Measurements from ENCODE around the gene TNFRSF25. TPM values are rescaled to one million over a fixed set of nuclear protein-coding genes. Genes with fewer than 3 reads are reported as not detected.

The TNFRSF25 gene
- polyA plus RNA-seq, 2 of the 4 experiments (the other 2 are of a cell fraction): 0.65 to 3.4 TPM

- TF ChIP-seq USF2 (IDR thresholded peaks at IDR 0.05) (no peak), CHD2 (IDR thresholded peaks at IDR 0.05; ENCODE audit: low read length, partially characterized antibody) (no peak), KDM1A (IDR thresholded peaks at IDR 0.05; ENCODE audit: low read depth) (no peak), BCL3 (IDR thresholded peaks at IDR 0.05) (no peak)
Observed at GRCh38 chr1:6425658-6426057, 40.3 kb downstream of the TNFRSF25 start (continued).

- no peak for FAIRE-seq
- H3K27ac ChIP-seq: peak within 1 kb of the TSS in 1 of 2 experiments; percentile 48; a peak in 2 of 6 replicates
- 81% methylated on average over 6 of the region's 99 CpGs for WGBS (ENCODE audit: missing lambda C conversion rate)
- TF ChIP-seq ESRRA (IDR thresholded peaks at IDR 0.05; ENCODE audit: borderline replicate concordance, low read length) (no peak), RAD21 (conservative IDR thresholded peaks at IDR 0.05 in 1 of 2, IDR thresholded peaks at IDR 0.05 in 1 of 2) (no peak), GATA3 (IDR thresholded peaks at IDR 0.05; ENCODE audit: borderline replicate concordance) (no peak), NFE2L2 (conservative IDR thresholded peaks at IDR 0.05; ENCODE audit: low read length) (no peak), FOXS1 (CRISPR knock-in tag; IDR thresholded peaks at IDR 0.05) (no peak), NPAS2 (CRISPR knock-in tag; IDR thresholded peaks at IDR 0.05; ENCODE audit: borderline replicate concordance) (no peak), ATOH8 (CRISPR knock-in tag; IDR thresholded peaks at IDR 0.05; ENCODE audit: low read depth) (no peak), PHF8 (IDR thresholded peaks at IDR 0.05; ENCODE audit: borderline replicate concordance, low read depth) (no peak), EHMT2 (IDR thresholded peaks at IDR 0.05; ENCODE audit: low read depth) (no peak), HOXB5 (CRISPR knock-in tag; IDR thresholded peaks at IDR 0.05) (no peak), POLR2AphosphoS2 (conservative IDR thresholded peaks at IDR 0.05; ENCODE audit: low read length) (no peak), SMC3 (IDR thresholded peaks at IDR 0.05) (no peak), TP53 (CRISPR knock-in tag; IDR thresholded peaks at IDR 0.05) (no peak), MYC (IDR thresholded peaks at IDR 0.05; ENCODE audit: borderline replicate concordance, low read length) (no peak), RCOR1 (IDR thresholded peaks at IDR 0.05; ENCODE audit: low read depth, low read length) (no peak), TFCP2L1 (CRISPR knock-in tag; IDR thresholded peaks at IDR 0.05) (no peak), JUN (IDR thresholded peaks at IDR 0.05) (no peak), FOSL2 (IDR thresholded peaks at IDR 0.05) (no peak), FOSL2 (CRISPR knock-in tag; IDR thresholded peaks at IDR 0.05) (no peak)
- peak within 1 kb of the TSS; percentile 82 for H3K4me2 ChIP-seq
- ChIA-PET CTCF (interaction anchor here (1.3 to 2.7 kb wide), 3 partner anchors 8 to 13 kb away, joined by 4 to 31 read pairs (median 4); no protein-coding TSS in a partner anchor), POLR2A (no interaction called here)
- peak; percentile 50 to 57 for ATAC-seq
- no peaks in the 10 kb centered on the region for H3K9me3 ChIP-seq
- peaks cover 19% of the 10 kb centered on the region for H3K4me1 ChIP-seq
- DNase-seq (ENCODE audit: low read depth in 1 of 2, low spot score in 1 of 2): no peak
- peak within 1 kb of the TSS; percentile 35 for H3K4me3 ChIP-seq
Observed at GRCh38 chr1:6424619-6425593, 41.1 kb downstream of the TNFRSF25 start, which contains the start of gene ESPN. Gene ESPN (plus strand): TSS chr1:6424776. CDS start chr1:6424956, 180 bp downstream.
